Neuronal stem cell (in vitro differentiated cells): ENCODE measurements around the gene DHRS4L2.

Experiments used
- DNase-seq: peaks from one replicate; pipeline ENCODE4 v3.0.0-alpha.2; 2013; ENCODE audit warnings: low spot score
- H2AFZ ChIP-seq: one replicate; pipeline ENCODE4 v1.6.1; 2013; ENCODE audit warnings: mild to moderate bottlenecking, low read length, inconsistent platforms
- H2AK5ac ChIP-seq: 2 replicates; pipeline ENCODE4 v1.6.1; 2013; ENCODE audit warnings: low read depth, mild to moderate bottlenecking, inconsistent platforms, low read length, moderate library complexity, mixed read lengths
- H2BK120ac ChIP-seq: 2 replicates; pipeline ENCODE4 v1.6.1; 2013; ENCODE audit warnings: low read depth, mild to moderate bottlenecking, inconsistent platforms, low read length, moderate library complexity, mixed read lengths
- H2BK12ac ChIP-seq: one replicate; pipeline ENCODE4 v1.6.1; 2013; ENCODE audit warnings: low read length, inconsistent platforms
- H2BK15ac ChIP-seq: 2 replicates; pipeline ENCODE4 v1.6.1; 2013; ENCODE audit warnings: mild to moderate bottlenecking, low read length, inconsistent platforms, mixed read lengths
- H2BK5ac ChIP-seq: one replicate; pipeline ENCODE4 v1.6.1; 2013; ENCODE audit warnings: inconsistent platforms, mild to moderate bottlenecking, low read length, moderate library complexity
- H3K14ac ChIP-seq: one replicate; pipeline ENCODE4 v1.6.1; 2013; ENCODE audit warnings: low read length, inconsistent platforms
- H3K18ac ChIP-seq: 2 replicates; pipeline ENCODE4 v1.6.1; 2013; ENCODE audit warnings: low read length, inconsistent platforms
- H3K23ac ChIP-seq: 2 replicates; pipeline ENCODE4 v1.6.1; 2013; ENCODE audit warnings: low read depth, mild to moderate bottlenecking, mixed read lengths, low read length, inconsistent platforms; ENCODE audit not compliant: poor library complexity
- H3K27ac ChIP-seq: replicated peaks from 3 replicates; pipeline ENCODE4 v1.5.1; 2013; ENCODE audit warnings: low read length, inconsistent platforms
- H3K27me3 ChIP-seq, 3 experiments: 2 replicates each; pipeline ENCODE4 v1.6.1; 2013; ENCODE audit warnings: low read length in 3 of 3, mild to moderate bottlenecking in 2 of 3, inconsistent platforms in 1 of 3, low read depth in 1 of 3, mixed read lengths in 1 of 3, moderate library complexity in 1 of 3; ENCODE audit not compliant: control insufficient read depth in 3 of 3, insufficient read depth in 3 of 3
- H3K36me3 ChIP-seq, 2 donors: replicated peaks in 1 of 2; 2 replicates each; pipeline ENCODE4 v1.6.1; 2013; ENCODE audit warnings: low read length in 2 of 2; ENCODE audit not compliant: control insufficient read depth in 2 of 2, insufficient read depth in 2 of 2
- H3K4ac ChIP-seq: 2 replicates; pipeline ENCODE4 v1.6.1; 2013; ENCODE audit warnings: inconsistent platforms, mild to moderate bottlenecking, low read length, moderate library complexity
- H3K4me1 ChIP-seq, 2 donors: 1 replicate in 1 of 2; 2 replicates in 1 of 2; pipeline ENCODE4 v1.6.1; 2013; ENCODE audit warnings: low read length in 2 of 2, low read depth in 1 of 2; ENCODE audit not compliant: control insufficient read depth in 2 of 2, insufficient read depth in 1 of 2
- H3K4me2 ChIP-seq: one replicate; pipeline ENCODE4 v1.6.1; 2013; ENCODE audit warnings: mild to moderate bottlenecking, low read length, inconsistent platforms; ENCODE audit not compliant: insufficient read depth, poor library complexity, severe bottlenecking
- H3K4me3 ChIP-seq, 2 donors: 2 replicates each; pipeline ENCODE4 v1.5.1; 2013; ENCODE audit warnings: low read length in 2 of 2, mild to moderate bottlenecking in 2 of 2, inconsistent platforms in 1 of 2, moderate library complexity in 1 of 2
- H3K79me1 ChIP-seq: one replicate; pipeline ENCODE4 v1.6.1; 2013; ENCODE audit warnings: low read depth, mild to moderate bottlenecking, inconsistent platforms, low read length, moderate library complexity
- H3K9ac ChIP-seq: one replicate; pipeline ENCODE4 v1.6.1; 2013; ENCODE audit warnings: mild to moderate bottlenecking, low read depth, low read length, inconsistent platforms; ENCODE audit not compliant: poor library complexity
- H3K9me3 ChIP-seq, 2 donors: replicated peaks in 1 of 2; 2 replicates each; pipeline versions ENCODE3 to v1.6.1; 2013; ENCODE audit warnings: low read length in 2 of 2, mild to moderate bottlenecking in 2 of 2, inconsistent platforms in 1 of 2, low read depth in 1 of 2, mixed read lengths in 1 of 2, moderate library complexity in 1 of 2; ENCODE audit not compliant: control insufficient read depth in 2 of 2, insufficient read depth in 1 of 2
- H4K8ac ChIP-seq: one replicate; pipeline ENCODE4 v1.6.1; 2013; ENCODE audit warnings: low read depth, mild to moderate bottlenecking, inconsistent platforms, low read length, moderate library complexity
- H4K91ac ChIP-seq: one replicate; pipeline ENCODE4 v1.6.1; 2013; ENCODE audit warnings: low read length, low read depth, mild to moderate bottlenecking, inconsistent platforms; ENCODE audit not compliant: poor library complexity
- WGBS, 2 donors: extraction: QIAGEN DNeasy Blood & Tissue Kit; methylation state at CpG; one replicate each; pipeline ENCODE4 v1.1.7; 2013; ENCODE audit warnings: missing lambda C conversion rate in 2 of 2, mixed read lengths in 1 of 2; ENCODE audit not compliant: insufficient read length in 2 of 2, insufficient replicate concordance in 1 of 2; ENCODE audit errors: extremely low coverage in 2 of 2; 5-methylcytosine and 5-hydroxymethylcytosine counted together

DHRS4L2 gene

GRCh38 chr14:24051176-24051788, 62.6 kb downstream of the DHRS4L2 start:
- peak overlapping the region; percentile 91 for H3K9ac ChIP-seq
- no peaks in the 10 kb centered on the region for H3K79me1 ChIP-seq
- H2BK12ac ChIP-seq: no peak overlapping the region
- peak overlapping the region; percentile 98 for H3K4me2 ChIP-seq
- peak overlapping the region; percentile 99 for H2AFZ ChIP-seq
- DNase-seq: no peak
- peaks cover 5 to 7% of the 10 kb centered on the region in 2 donors for H3K4me1 ChIP-seq
- no peak overlapping the region for H2BK120ac ChIP-seq
- H2AK5ac ChIP-seq: peak overlapping the region; percentile 81
- H3K36me3 ChIP-seq: no peaks in the 10 kb centered on the region
- peak overlapping the region; percentile 60 for H2BK15ac ChIP-seq
- peak overlapping the region; percentile 100 for H4K8ac ChIP-seq
- no peak overlapping the region for H3K23ac ChIP-seq
- H3K4ac ChIP-seq: no peak overlapping the region
- H2BK5ac ChIP-seq: no peak overlapping the region
- no CpG with 5 or more reads among the region's 20 CpGs for WGBS, 2 donors
- H3K18ac ChIP-seq: peak overlapping the region; percentile 77
- no peak overlapping the region for H4K91ac ChIP-seq
- no peaks in the 10 kb centered on the region for H3K9me3 ChIP-seq
- H3K27ac ChIP-seq: no peak overlapping the region
- no peak overlapping the region for H3K14ac ChIP-seq
- H3K4me3 ChIP-seq: peak overlapping the region; percentile 55 to 87
- peaks cover 0 to 37% (median 0%) of the 10 kb centered on the region in 3 experiments for H3K27me3 ChIP-seq

- Histone ChIP-seq H2AK5ac (peak within 1 kb of the TSS; percentile 81), H4K8ac (peak within 1 kb of the TSS; percentile 100), H3K4me1 (peaks cover 5 to 7% of the 10 kb centered on the region in 2 donors), H4K91ac (no peak within 1 kb of the TSS), H2AFZ (peak within 1 kb of the TSS; percentile 99), H3K4me2 (peak within 1 kb of the TSS; percentile 98), H3K14ac (no peak within 1 kb of the TSS), H2BK15ac (peak within 1 kb of the TSS; percentile 60), H2BK120ac (no peak within 1 kb of the TSS), H3K9me3 (no peaks in the 10 kb centered on the region), H2BK5ac (no peak within 1 kb of the TSS), H3K23ac (peak within 1 kb of the TSS; percentile 34), H3K36me3 (no peaks in the 10 kb centered on the region), H3K79me1 (no peaks in the 10 kb centered on the region), H3K27ac (no peak within 1 kb of the TSS), H3K27me3 (peaks cover 0 to 32% (median 0%) of the 10 kb centered on the region in 3 experiments), H3K4me3 (peak within 1 kb of the TSS; percentile 55 to 87), H3K9ac (peak within 1 kb of the TSS; percentile 91), H2BK12ac (no peak within 1 kb of the TSS), H3K18ac (peak within 1 kb of the TSS; percentile 77), H3K4ac (no peak within 1 kb of the TSS)
- WGBS, 2 donors: no CpG with 5 or more reads among the region's 92 CpGs
- peak; percentile 69 for DNase-seq
These were observed 63.3 kb downstream of the DHRS4L2 start, which contains the start of gene CARMIL3 for GRCh38 chr14:24051789-24052655. Gene CARMIL3, plus strand, starts transcription at chr14:24052009. Its CDS starts 145 bp downstream, at chr14:24052154.

- WGBS, 2 donors: no CpG with 5 or more reads among the region's 20 CpGs
- Histone ChIP-seq H3K4me1 (peaks cover 7% of the 10 kb centered on the region in 2 donors), H3K79me1 (no peaks in the 10 kb centered on the region), H3K27ac (no peak overlapping the region), H2AK5ac (no peak overlapping the region), H3K4ac (no peak overlapping the region), H2BK12ac (no peak overlapping the region), H4K8ac (no peak overlapping the region), H3K36me3 (no peaks in the 10 kb centered on the region), H3K9ac (no peak overlapping the region), H2AFZ (peak overlapping the region; percentile 99), H3K4me2 (peak overlapping the region; percentile 98), H3K23ac (no peak overlapping the region), H3K27me3 (peaks cover 0 to 27% (median 0%) of the 10 kb centered on the region in 3 experiments), H3K4me3 (peak overlapping the region; percentile 27 to 55), H3K14ac (no peak overlapping the region), H2BK5ac (no peak overlapping the region), H2BK120ac (no peak overlapping the region), H3K9me3 (no peaks in the 10 kb centered on the region), H2BK15ac (no peak overlapping the region), H4K91ac (no peak overlapping the region), H3K18ac (no peak overlapping the region)
- DNase-seq: no peak
These were observed 64.2 kb downstream of the DHRS4L2 start for GRCh38 chr14:24052656-24053547.
